Esophagus muscularis mucosa (tissue), 4 donors: Measurements from ENCODE around the gene KLHL13.

Experiments used
- CTCF ChIP-seq, 3 experiments: fragments of 200-600 bp in 2 of 3; fragments of 450-650 bp in 1 of 3; sonication (generic) in 2 of 3; IDR thresholded peaks; one replicate each; pipeline ENCODE4 v1.5.1; 2017 to 2019; ENCODE audit warnings: antibody characterized with exemption in 3 of 3, mild to moderate bottlenecking in 2 of 3, moderate library complexity in 1 of 3
- EP300 ChIP-seq: sonication (generic); formaldehyde crosslinking; IDR thresholded peaks from one replicate; pipeline ENCODE4 v1.6.1; 2017; ENCODE audit warnings: antibody characterized with exemption
- POLR2AphosphoS5 ChIP-seq, 2 donors: sonication (generic); formaldehyde crosslinking; IDR thresholded peaks; one replicate each; pipeline ENCODE4 v1.6.1; 2017; ENCODE audit warnings: antibody characterized with exemption in 2 of 2

GRCh38 chrX:117895418-117895817, 221.2 kb downstream of the KLHL13 start:
- TF ChIP-seq CTCF (IDR thresholded peaks at IDR 0.05): no peak
- TF ChIP-seq POLR2AphosphoS5 (IDR thresholded peaks at IDR 0.05): no peak
- TF ChIP-seq EP300: no peak
